ENCODE data around the gene LILRA6. TPM values are rescaled to one million over a fixed set of nuclear protein-coding genes. Genes with fewer than 3 reads are reported as not detected.
"Not testable (repeated sequence)": the region's sequence is repeated elsewhere in the genome, so short reads cannot be mapped to it uniquely, and the experiment has no call there.

LILRA6 gene
- total RNA-seq, 1 experiment from 2014 or later = not detected

DNA sequence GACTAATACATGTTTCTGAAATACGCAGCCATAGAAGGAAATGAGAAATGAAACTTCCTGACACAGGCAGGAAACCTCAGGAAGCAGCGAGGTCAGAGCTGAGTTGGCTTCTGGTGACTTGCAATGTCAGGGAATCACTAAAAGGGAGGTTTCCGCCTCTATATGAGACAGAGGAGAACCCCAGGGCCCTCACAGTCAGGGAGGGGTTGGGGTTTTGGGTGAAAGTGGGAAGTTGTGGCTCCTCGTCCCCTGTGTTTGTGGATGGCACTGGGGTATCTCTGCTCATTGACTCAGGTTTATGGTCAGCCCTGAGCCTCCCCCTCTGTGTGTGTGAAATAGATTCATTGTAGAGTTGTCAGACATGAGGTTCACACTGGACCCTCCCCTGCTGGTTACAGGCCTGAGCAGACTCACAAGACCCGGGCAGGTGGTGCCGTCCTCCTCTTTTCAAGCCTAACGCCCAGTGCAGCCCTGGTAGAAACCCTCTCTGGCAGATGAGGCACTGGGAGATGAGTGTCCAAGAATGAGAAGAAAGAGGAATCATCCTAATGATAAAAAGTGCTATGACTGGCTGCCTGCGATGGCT, 5.5 kb upstream of the LILRA6 start:
- DNase-seq (ENCODE audit: unreplicated experiment) = no peak
- no peak overlapping the region for H3K27ac Mint-ChIP-seq (ENCODE audit: low read depth, unreplicated experiment)
- H3K9me3 Mint-ChIP-seq (ENCODE audit: unreplicated experiment) = no peaks in the 10 kb centered on the region
- intact Hi-C loops (cut with micrococcal nuclease) = no loop called here
- no peaks in the 10 kb centered on the region for H3K4me1 Mint-ChIP-seq (ENCODE audit: insufficient read depth, unreplicated experiment)
- ChIA-PET POLR2A (no interaction called here), CTCF (interaction anchor here (1.4 kb wide), 1 partner anchor 18 kb away, joined by 7 read pairs; no protein-coding TSS in a partner anchor)
- no peaks in the 10 kb centered on the region for H3K36me3 Mint-ChIP-seq (ENCODE audit: insufficient read depth, unreplicated experiment)
- H3K27me3 Mint-ChIP-seq (ENCODE audit: insufficient read depth, unreplicated experiment) = peaks cover 71% of the 10 kb centered on the region
- TF ChIP-seq, protein P1, sequence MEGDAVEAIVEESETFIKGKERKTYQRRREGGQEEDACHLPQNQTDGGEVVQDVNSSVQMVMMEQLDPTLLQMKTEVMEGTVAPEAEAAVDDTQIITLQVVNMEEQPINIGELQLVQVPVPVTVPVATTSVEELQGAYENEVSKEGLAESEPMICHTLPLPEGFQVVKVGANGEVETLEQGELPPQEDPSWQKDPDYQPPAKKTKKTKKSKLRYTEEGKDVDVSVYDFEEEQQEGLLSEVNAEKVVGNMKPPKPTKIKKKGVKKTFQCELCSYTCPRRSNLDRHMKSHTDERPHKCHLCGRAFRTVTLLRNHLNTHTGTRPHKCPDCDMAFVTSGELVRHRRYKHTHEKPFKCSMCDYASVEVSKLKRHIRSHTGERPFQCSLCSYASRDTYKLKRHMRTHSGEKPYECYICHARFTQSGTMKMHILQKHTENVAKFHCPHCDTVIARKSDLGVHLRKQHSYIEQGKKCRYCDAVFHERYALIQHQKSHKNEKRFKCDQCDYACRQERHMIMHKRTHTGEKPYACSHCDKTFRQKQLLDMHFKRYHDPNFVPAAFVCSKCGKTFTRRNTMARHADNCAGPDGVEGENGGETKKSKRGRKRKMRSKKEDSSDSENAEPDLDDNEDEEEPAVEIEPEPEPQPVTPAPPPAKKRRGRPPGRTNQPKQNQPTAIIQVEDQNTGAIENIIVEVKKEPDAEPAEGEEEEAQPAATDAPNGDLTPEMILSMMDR (IDR thresholded peaks at IDR 0.05; ENCODE audit: unreplicated experiment) = no peak
- no TSS peak for BruUV-seq (replicated peaks)
- no peak overlapping the region for H3K4me3 Mint-ChIP-seq (ENCODE audit: unreplicated experiment)

DNA sequence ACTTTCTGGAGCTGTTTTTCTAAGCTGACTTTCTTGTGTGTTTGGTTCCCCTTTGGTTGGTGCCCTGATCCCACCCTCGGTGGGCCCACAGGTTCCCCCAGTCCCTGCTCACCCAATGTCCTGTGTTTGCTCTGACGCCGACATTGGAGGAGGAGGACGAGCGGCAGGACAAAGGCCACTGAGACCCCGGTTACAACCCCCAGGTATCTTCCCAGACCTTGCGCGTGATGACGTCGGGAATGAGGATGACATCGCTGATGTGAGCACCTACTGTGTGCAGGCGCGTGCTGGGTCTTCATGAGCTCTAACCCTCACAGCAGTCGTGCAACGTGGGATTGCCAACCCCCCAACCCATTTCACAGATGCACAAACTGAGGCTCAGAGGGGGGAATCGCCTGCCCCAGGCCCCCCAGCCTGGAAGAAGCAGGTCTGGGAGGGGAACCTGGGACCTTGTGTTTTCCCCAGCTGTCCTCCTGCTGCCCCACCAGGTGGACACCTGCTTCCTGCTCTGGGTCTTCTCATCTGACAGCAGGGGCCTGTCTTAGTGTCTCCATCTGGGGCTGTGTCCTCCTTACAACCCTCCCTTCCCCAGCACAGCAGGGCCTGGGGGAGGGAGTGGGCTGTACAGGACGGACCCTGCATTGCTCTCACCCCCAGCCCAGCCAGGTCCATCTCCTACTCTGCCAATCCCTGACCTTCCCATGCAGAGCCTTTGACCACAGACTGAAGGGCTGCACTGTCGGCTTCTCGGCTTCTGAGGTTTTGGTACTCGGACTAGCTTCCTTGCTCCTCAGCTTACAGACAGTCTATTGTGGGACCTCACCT, 4.7 kb upstream of the LILRA6 start:
- Mint-ChIP-seq H3K4me1 (ENCODE audit: insufficient read depth, unreplicated experiment) (no peaks in the 10 kb centered on the region), H3K36me3 (ENCODE audit: insufficient read depth, unreplicated experiment) (no peaks in the 10 kb centered on the region), H3K27ac (ENCODE audit: low read depth, unreplicated experiment) (no peak overlapping the region), H3K27me3 (ENCODE audit: insufficient read depth, unreplicated experiment) (peaks cover 70% of the 10 kb centered on the region), H3K9me3 (ENCODE audit: unreplicated experiment) (no peaks in the 10 kb centered on the region), H3K4me3 (ENCODE audit: unreplicated experiment) (no peak overlapping the region)
- no TSS peak for BruUV-seq (replicated peaks)
- intact Hi-C loops (cut with micrococcal nuclease) = no loop called here
- CTCF ChIA-PET = interaction anchor here (1.4 kb wide), 1 partner anchor 18 kb away, joined by 7 read pairs; no protein-coding TSS in a partner anchor
- DNase-seq (ENCODE audit: unreplicated experiment) = no peak
- POLR2A ChIA-PET = interaction anchor here (1.1 kb wide), 1 partner anchor 10 kb away, joined by 3 read pairs; no protein-coding TSS in a partner anchor
- TF ChIP-seq, protein P1 (IDR thresholded peaks at IDR 0.05; ENCODE audit: unreplicated experiment) = no peak

DNA sequence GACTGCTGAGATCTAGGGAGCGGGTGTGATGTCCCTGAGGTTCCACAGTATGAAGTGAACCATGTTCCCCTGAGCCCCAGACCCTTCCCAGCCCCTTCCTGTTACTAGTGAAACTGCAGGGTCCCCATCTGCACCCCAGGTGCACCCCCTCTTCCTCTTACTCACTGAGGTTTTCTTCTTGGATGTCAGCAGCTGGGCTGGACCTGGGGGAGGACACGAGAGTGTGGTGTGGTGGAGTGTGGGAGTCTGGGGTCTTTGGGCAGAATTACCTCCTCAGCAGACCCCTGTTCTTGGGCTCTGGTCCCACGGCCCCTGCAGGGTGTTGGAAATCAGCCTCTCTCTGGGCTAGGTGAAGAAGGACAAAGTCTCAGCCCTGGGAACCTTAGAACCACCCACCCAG, 3.3 kb upstream of the LILRA6 start:
- no peaks in the 10 kb centered on the region for H3K9me3 Mint-ChIP-seq (ENCODE audit: unreplicated experiment)
- DNase-seq (ENCODE audit: unreplicated experiment) = no peak
- H3K27me3 Mint-ChIP-seq (ENCODE audit: insufficient read depth, unreplicated experiment) = peaks cover 56% of the 10 kb centered on the region
- ChIA-PET CTCF (no interaction called here), POLR2A (interaction anchor here (1.1 kb wide), 1 partner anchor 9 kb away, joined by 3 read pairs; no protein-coding TSS in a partner anchor)
- no peaks in the 10 kb centered on the region for H3K4me1 Mint-ChIP-seq (ENCODE audit: insufficient read depth, unreplicated experiment)
- BruUV-seq (replicated peaks) = no TSS peak
- no peak overlapping the region for H3K4me3 Mint-ChIP-seq (ENCODE audit: unreplicated experiment)
- TF ChIP-seq, protein P1 (IDR thresholded peaks at IDR 0.05; ENCODE audit: unreplicated experiment) = no peak
- no peaks in the 10 kb centered on the region for H3K36me3 Mint-ChIP-seq (ENCODE audit: insufficient read depth, unreplicated experiment)
- intact Hi-C loops (cut with micrococcal nuclease) = no loop called here
- no peak overlapping the region for H3K27ac Mint-ChIP-seq (ENCODE audit: low read depth, unreplicated experiment)

DNA sequence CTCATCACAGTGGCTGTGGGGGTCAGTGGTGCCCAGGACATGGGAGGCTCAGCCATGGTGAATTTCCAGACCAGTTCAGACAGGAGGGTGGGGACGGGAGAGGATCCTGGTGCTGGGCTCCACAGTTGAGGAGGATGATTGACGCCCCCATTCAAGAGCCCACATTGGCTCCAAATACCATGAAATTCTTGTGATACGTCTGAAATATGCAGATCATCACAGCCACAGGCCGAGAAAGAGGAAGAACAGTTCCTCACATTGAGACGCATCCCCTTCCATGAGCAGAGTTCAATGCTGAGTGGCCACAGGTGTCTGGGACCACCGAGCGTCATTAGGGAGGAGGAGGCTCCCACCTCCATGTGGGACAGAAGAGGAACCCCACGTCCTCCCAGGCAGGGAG, 1.2 kb upstream of the LILRA6 start:
- BruUV-seq (replicated peaks); CTCF ChIA-PET; H3K4me1 Mint-ChIP-seq (ENCODE audit: insufficient read depth, unreplicated experiment); H3K4me3 Mint-ChIP-seq (ENCODE audit: unreplicated experiment); intact Hi-C loops (cut with micrococcal nuclease); H3K9me3 Mint-ChIP-seq (ENCODE audit: unreplicated experiment); H3K27ac Mint-ChIP-seq (ENCODE audit: low read depth, unreplicated experiment); POLR2A ChIA-PET; H3K36me3 Mint-ChIP-seq (ENCODE audit: insufficient read depth, unreplicated experiment); DNase-seq (ENCODE audit: unreplicated experiment): not testable (repeated sequence)
- peaks cover 47% of the 10 kb centered on the region for H3K27me3 Mint-ChIP-seq (ENCODE audit: insufficient read depth, unreplicated experiment)

DNA sequence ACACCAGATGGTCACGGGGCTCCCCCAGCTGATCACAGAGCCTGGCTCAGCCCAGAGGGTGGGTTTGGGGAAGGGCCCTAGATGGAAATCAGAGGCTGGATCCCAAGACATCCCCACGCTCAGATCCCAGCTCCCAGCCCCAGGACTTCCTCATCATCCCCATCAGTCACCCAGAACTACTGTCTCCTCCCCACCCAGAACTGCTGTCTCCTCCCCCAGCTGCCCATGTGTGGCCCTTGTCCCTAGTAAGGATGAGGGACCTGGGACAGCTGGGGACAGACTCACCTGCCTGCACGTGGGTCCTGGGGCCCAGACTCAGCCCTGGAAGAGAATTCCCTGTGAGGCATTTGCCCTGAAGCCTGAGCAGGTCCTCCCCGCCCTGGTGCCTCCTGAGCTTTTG, 356 bp downstream of the LILRA6 start:
- not testable (repeated sequence) for BruUV-seq (replicated peaks); H3K4me3 Mint-ChIP-seq (ENCODE audit: unreplicated experiment)

DNA sequence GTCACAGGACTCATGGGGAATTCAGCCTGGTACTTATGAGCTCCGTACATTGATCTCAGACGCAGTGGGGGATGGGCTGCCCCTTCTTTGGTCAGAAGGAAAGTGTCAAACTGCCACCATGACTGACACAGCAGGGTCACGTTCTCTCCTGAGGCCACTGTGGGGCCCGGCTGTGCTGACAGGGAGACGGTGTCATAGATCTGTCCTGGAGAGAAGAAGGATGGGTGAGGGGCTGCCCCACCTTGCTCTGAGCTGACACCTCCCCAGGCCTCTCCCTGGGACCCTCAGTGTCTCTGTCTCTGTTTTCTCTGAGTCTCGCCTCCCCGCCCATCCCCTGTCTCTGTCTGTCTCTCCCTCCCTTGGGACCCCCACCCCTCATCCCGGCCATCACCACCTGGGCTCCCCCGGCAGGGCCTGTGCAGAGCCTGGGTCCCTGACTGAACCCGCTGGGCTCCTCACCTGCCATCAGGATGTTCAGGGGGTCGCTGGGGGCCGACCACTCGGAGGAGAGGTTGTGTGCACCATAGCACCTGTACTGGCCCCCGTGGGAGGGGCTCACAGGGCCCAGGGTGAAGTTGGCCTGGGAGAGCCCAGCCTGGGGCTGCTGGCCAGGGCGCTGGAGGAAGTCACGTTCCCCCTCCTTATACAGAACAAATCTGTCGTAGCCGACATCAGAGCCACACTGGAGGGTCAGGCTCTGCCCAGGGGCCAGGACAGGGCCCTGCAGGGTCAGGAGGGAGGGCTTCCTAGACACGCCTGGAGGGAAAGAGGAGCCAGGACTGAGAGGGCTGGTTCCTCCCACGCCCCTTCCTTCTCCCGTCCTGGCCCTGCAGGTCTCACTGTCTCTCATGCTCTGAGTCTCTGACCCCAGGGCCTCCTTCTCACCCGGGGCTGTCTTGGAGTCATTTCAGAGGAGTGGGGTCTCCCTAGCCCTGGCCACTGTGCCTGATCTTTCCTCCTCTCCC, 1.9 kb downstream of the LILRA6 start:
- H3K9me3 Mint-ChIP-seq (ENCODE audit: unreplicated experiment); intact Hi-C loops (cut with micrococcal nuclease); H3K4me1 Mint-ChIP-seq (ENCODE audit: insufficient read depth, unreplicated experiment); DNase-seq (ENCODE audit: unreplicated experiment); POLR2A ChIA-PET; CTCF ChIA-PET; H3K27ac Mint-ChIP-seq (ENCODE audit: low read depth, unreplicated experiment); H3K4me3 Mint-ChIP-seq (ENCODE audit: unreplicated experiment); H3K36me3 Mint-ChIP-seq (ENCODE audit: insufficient read depth, unreplicated experiment); BruUV-seq (replicated peaks): not testable (repeated sequence)
- peaks cover 51% of the 10 kb centered on the region for H3K27me3 Mint-ChIP-seq (ENCODE audit: insufficient read depth, unreplicated experiment)

More for the DNA sequence above, 356 bp downstream of the LILRA6 start:
- H3K27ac Mint-ChIP-seq (ENCODE audit: low read depth, unreplicated experiment); H3K9me3 Mint-ChIP-seq (ENCODE audit: unreplicated experiment); POLR2A ChIA-PET; DNase-seq (ENCODE audit: unreplicated experiment); H3K4me1 Mint-ChIP-seq (ENCODE audit: insufficient read depth, unreplicated experiment); intact Hi-C loops (cut with micrococcal nuclease); CTCF ChIA-PET; H3K36me3 Mint-ChIP-seq (ENCODE audit: insufficient read depth, unreplicated experiment): not testable (repeated sequence)
- peaks cover 41% of the 10 kb centered on the region for H3K27me3 Mint-ChIP-seq (ENCODE audit: insufficient read depth, unreplicated experiment)

Measured in MCF 10A (cell line).